Neural cell (in vitro differentiated cells): ENCODE data around the gene CLEC3A.

Experiments
- CTCF ChIP-seq: fragments of 450-650 bp; IDR thresholded peaks from 2 replicates; pipeline ENCODE4 v1.5.1; 2014; ENCODE audit warnings: antibody characterized with exemption, mild to moderate bottlenecking, moderate library complexity; ENCODE audit not compliant: poor library complexity, severe bottlenecking
- POLR2AphosphoS5 ChIP-seq: IDR thresholded peaks from 2 replicates; pipeline ENCODE4 v1.6.1; 2012

GRCh38 chr16:78025631-78026030 lies 3.3 kb downstream of the CLEC3A start:
- TF ChIP-seq CTCF: no peak
- no peak for TF ChIP-seq POLR2AphosphoS5
